Measurements from ENCODE around the gene EML1. TPM values are rescaled to one million over a fixed set of nuclear protein-coding genes. Genes with fewer than 3 reads are reported as not detected.

Gene EML1
- total and polyA plus RNA-seq, 3 donors from 2014 or later: 18.1 to 22.7 (median 22.0) TPM

DNA sequence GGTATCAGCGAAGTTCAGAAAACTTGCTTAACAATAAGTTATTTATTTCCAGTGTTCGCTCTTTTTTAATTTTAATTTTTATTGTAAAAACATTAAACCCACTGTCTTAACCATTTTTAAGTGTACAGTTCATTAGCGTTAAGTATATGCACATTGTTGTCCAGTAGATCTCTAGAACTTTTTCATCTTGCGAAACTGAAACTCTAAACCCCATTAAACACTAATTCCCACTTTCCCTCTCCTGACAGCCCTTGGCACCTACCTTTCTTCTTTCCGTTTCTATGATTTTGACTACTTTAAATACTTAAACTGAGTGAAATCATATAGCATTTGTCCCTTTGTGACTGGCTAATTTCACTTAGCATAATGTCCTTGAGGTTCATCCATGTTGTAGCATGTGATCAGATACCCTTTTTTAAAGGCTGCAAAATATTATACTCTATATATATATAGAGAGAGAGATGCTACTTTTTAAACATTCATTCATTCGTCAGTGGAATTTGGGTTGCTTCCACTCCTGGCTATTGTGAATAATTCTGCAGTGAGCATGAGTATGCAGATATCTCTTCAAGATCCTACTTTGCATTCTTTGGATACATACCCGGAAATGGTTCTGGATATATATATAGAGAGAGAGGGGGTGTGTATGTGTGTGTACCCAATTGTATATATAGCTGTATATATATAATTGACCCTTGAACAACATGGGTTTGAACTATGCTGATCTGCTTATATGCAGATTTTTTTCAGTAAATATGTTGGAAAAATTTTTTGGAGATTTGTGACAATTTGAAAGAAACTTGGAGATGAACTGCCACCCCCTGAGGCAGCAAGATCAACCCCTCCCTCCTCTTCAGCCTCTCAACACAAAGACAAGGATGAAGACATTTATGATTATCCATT, 197.3 kb downstream of the EML1 start:
- DNase-seq: no peak
- WGBS, 2 donors: 87 to 90% methylated on average over 7 of the region's 7 CpGs
- intact Hi-C loops (cut with DNase I; ENCODE audit: low total_unique reads): no loop called here

DNA sequence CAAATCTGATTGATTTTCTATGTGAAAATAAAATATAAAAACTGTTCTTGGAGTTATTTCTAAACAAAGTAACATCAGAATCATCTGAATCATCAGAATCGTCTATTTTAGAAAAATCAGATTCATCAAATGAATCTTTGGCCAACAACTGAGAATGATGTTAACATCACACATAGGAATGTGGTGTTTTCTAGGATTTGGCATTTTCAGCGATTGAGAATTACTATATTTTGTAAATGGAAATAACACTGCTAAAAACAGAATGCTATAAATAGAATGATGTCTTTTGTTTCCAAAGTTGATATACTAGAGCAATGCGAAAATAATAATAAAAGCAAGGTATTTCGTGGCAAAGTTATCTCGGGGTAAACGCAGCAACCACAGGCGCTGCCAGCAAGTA, 198.1 kb downstream of the EML1 start:
- Histone ChIP-seq H3K9me3 (no peaks in the 10 kb centered on the region), H3K4me1 (no peaks in the 10 kb centered on the region), H3K27me3 (no peaks in the 10 kb centered on the region), H3K27ac (no peak overlapping the region), H3K4me3 (no peak overlapping the region), H3K36me3 (ENCODE audit: low read depth, missing control alignments) (no peaks in the 10 kb centered on the region)
- intact Hi-C loops (cut with DNase I; ENCODE audit: low total_unique reads): no loop called here
- DNase-seq: no peak
- TF ChIP-seq, protein P1, sequence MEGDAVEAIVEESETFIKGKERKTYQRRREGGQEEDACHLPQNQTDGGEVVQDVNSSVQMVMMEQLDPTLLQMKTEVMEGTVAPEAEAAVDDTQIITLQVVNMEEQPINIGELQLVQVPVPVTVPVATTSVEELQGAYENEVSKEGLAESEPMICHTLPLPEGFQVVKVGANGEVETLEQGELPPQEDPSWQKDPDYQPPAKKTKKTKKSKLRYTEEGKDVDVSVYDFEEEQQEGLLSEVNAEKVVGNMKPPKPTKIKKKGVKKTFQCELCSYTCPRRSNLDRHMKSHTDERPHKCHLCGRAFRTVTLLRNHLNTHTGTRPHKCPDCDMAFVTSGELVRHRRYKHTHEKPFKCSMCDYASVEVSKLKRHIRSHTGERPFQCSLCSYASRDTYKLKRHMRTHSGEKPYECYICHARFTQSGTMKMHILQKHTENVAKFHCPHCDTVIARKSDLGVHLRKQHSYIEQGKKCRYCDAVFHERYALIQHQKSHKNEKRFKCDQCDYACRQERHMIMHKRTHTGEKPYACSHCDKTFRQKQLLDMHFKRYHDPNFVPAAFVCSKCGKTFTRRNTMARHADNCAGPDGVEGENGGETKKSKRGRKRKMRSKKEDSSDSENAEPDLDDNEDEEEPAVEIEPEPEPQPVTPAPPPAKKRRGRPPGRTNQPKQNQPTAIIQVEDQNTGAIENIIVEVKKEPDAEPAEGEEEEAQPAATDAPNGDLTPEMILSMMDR (IDR thresholded peaks at IDR 0.05): no peak
- TF ChIP-seq POLR2A (IDR thresholded peaks at IDR 0.05): no peak
- WGBS, 2 donors: 66 to 75% methylated on average over 7 of the region's 7 CpGs

More for the DNA sequence above, 197.3 kb downstream of the EML1 start:
- H3K27ac ChIP-seq: no peak overlapping the region
- no peak for TF ChIP-seq POLR2A (IDR thresholded peaks at IDR 0.05)
- TF ChIP-seq, protein P1 (IDR thresholded peaks at IDR 0.05): no peak
- H3K4me3 ChIP-seq: no peak overlapping the region
- no peaks in the 10 kb centered on the region for H3K36me3 ChIP-seq (ENCODE audit: low read depth, missing control alignments)
- no peaks in the 10 kb centered on the region for H3K4me1 ChIP-seq
- H3K9me3 ChIP-seq: no peaks in the 10 kb centered on the region
- no peaks in the 10 kb centered on the region for H3K27me3 ChIP-seq

Small RNAs within 50 kb of the gene (small RNA-seq; reads per million reads assigned to genes)
- gene RNU1-47P: 0 reads per million in 2 donors

Other genes starting within 250 kb of the EML1 start
- gene CCDC85C, start 189.2 kb upstream of the EML1 start, total RNA-seq: 10 to 100 TPM; 26.4 to 28.3 TPM
- gene CCDC85C, start 189.2 kb upstream of the EML1 start, polyA plus RNA-seq (ENCODE audit: insufficient read depth, low read depth, low replicate concordance): 25.6 TPM
- gene HHIPL1, start 148.3 kb upstream of the EML1 start, total RNA-seq: 1 to 10 TPM; 2.7 to 3.9 TPM
- gene HHIPL1, start 148.3 kb upstream of the EML1 start, polyA plus RNA-seq (ENCODE audit: insufficient read depth, low read depth, low replicate concordance): 1.0 TPM
- 1 to 10 TPM; 4.2 to 4.6 TPM for gene CYP46A1, start 109.1 kb upstream of the EML1 start, total RNA-seq
- gene CYP46A1, start 109.1 kb upstream of the EML1 start, polyA plus RNA-seq (ENCODE audit: insufficient read depth, low read depth, low replicate concordance): 2.5 TPM